Measurements from ENCODE around the gene ETV6.

The ETV6 gene

GRCh38 chr12:11746024-11746771, 96.7 kb downstream of the ETV6 start:
- no peak for DNase-seq
- TF ChIP-seq GATA1 (IDR thresholded peaks at IDR 0.05; ENCODE audit: low read depth, low read length) (no peak), POLR2A (IDR thresholded peaks at IDR 0.05; ENCODE audit: low read length) (no peak)

- TF ChIP-seq POLR2A (IDR thresholded peaks at IDR 0.05; ENCODE audit: low read length) (no peak), GATA1 (IDR thresholded peaks at IDR 0.05; ENCODE audit: low read depth, low read length) (no peak)
- no peak for DNase-seq
Observed at GRCh38 chr12:11746940-11747716, 97.7 kb downstream of the ETV6 start.

- DNase-seq: no peak
Observed at GRCh38 chr12:11747969-11748368, 98.5 kb downstream of the ETV6 start.

GRCh38 chr12:11748903-11749302, 99.4 kb downstream of the ETV6 start:
- TF ChIP-seq GATA1 (IDR thresholded peaks at IDR 0.05; ENCODE audit: low read depth, low read length) (no peak), POLR2A (IDR thresholded peaks at IDR 0.05; ENCODE audit: low read length) (no peak)
- DNase-seq: no peak

More at GRCh38 chr12:11747969-11748368, 98.5 kb downstream of the ETV6 start:
- no peak for TF ChIP-seq GATA1 (IDR thresholded peaks at IDR 0.05; ENCODE audit: low read depth, low read length)
- no peak for TF ChIP-seq POLR2A (IDR thresholded peaks at IDR 0.05; ENCODE audit: low read length)

GRCh38 chr12:11749943-11750690, 100.6 kb downstream of the ETV6 start:
- DNase-seq: no peak
- no peak for TF ChIP-seq POLR2A (IDR thresholded peaks at IDR 0.05; ENCODE audit: low read length)
- no peak for TF ChIP-seq GATA1 (IDR thresholded peaks at IDR 0.05; ENCODE audit: low read depth, low read length)

GRCh38 chr12:11752403-11753149, 103.1 kb downstream of the ETV6 start:
- DNase-seq: no peak
- TF ChIP-seq POLR2A (IDR thresholded peaks at IDR 0.05; ENCODE audit: low read length): no peak
- no peak for TF ChIP-seq GATA1 (IDR thresholded peaks at IDR 0.05; ENCODE audit: low read depth, low read length)

- TF ChIP-seq GATA1 (IDR thresholded peaks at IDR 0.05; ENCODE audit: low read depth, low read length): no peak
- DNase-seq: no peak
Observed at GRCh38 chr12:11753150-11753499, 103.7 kb downstream of the ETV6 start.

- TF ChIP-seq GATA1 (IDR thresholded peaks at IDR 0.05; ENCODE audit: low read depth, low read length) (no peak), POLR2A (IDR thresholded peaks at IDR 0.05; ENCODE audit: low read length) (no peak)
- no peak for DNase-seq
Observed at GRCh38 chr12:11753826-11754225, 104.4 kb downstream of the ETV6 start.

- no peak for DNase-seq
- no peak for TF ChIP-seq GATA1 (IDR thresholded peaks at IDR 0.05; ENCODE audit: low read depth, low read length)
- TF ChIP-seq POLR2A (IDR thresholded peaks at IDR 0.05; ENCODE audit: low read length): no peak
Observed at GRCh38 chr12:11754256-11754655, 104.8 kb downstream of the ETV6 start.

GRCh38 chr12:11755302-11755930, 105.9 kb downstream of the ETV6 start:
- DNase-seq: no peak
- TF ChIP-seq GATA1 (IDR thresholded peaks at IDR 0.05; ENCODE audit: low read depth, low read length): no peak
- no peak for TF ChIP-seq POLR2A (IDR thresholded peaks at IDR 0.05; ENCODE audit: low read length)

GRCh38 chr12:11756022-11756421, 106.5 kb downstream of the ETV6 start:
- DNase-seq: no peak
- TF ChIP-seq POLR2A (IDR thresholded peaks at IDR 0.05; ENCODE audit: low read length) (no peak), GATA1 (IDR thresholded peaks at IDR 0.05; ENCODE audit: low read depth, low read length) (no peak)

- DNase-seq: no peak
- TF ChIP-seq GATA1 (IDR thresholded peaks at IDR 0.05; ENCODE audit: low read depth, low read length) (no peak), POLR2A (IDR thresholded peaks at IDR 0.05; ENCODE audit: low read length) (no peak)
Observed at GRCh38 chr12:11756523-11756922, 107.0 kb downstream of the ETV6 start.

- TF ChIP-seq POLR2A (IDR thresholded peaks at IDR 0.05; ENCODE audit: low read length) (no peak), GATA1 (IDR thresholded peaks at IDR 0.05; ENCODE audit: low read depth, low read length) (no peak)
- no peak for DNase-seq
Observed at GRCh38 chr12:11757095-11757494, 107.6 kb downstream of the ETV6 start.

Measured in erythroblast (primary cell).